ENCODE measurements around the gene CA11.

GRCh38 chr19:48676487-48676886 is 30.5 kb upstream of the CA11 start:
- no peak for TF ChIP-seq EZH2phosphoT487 (IDR thresholded peaks at IDR 0.05)
- TF ChIP-seq, protein P1, sequence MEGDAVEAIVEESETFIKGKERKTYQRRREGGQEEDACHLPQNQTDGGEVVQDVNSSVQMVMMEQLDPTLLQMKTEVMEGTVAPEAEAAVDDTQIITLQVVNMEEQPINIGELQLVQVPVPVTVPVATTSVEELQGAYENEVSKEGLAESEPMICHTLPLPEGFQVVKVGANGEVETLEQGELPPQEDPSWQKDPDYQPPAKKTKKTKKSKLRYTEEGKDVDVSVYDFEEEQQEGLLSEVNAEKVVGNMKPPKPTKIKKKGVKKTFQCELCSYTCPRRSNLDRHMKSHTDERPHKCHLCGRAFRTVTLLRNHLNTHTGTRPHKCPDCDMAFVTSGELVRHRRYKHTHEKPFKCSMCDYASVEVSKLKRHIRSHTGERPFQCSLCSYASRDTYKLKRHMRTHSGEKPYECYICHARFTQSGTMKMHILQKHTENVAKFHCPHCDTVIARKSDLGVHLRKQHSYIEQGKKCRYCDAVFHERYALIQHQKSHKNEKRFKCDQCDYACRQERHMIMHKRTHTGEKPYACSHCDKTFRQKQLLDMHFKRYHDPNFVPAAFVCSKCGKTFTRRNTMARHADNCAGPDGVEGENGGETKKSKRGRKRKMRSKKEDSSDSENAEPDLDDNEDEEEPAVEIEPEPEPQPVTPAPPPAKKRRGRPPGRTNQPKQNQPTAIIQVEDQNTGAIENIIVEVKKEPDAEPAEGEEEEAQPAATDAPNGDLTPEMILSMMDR (IDR thresholded peaks at IDR 0.05), result no peak

All from neural progenitor cell (in vitro differentiated cells).